Fibroblast of lung (primary cell): Measurements from ENCODE around the gene UST.

Source experiments
- EZH2 ChIP-seq: IDR thresholded peaks from 2 replicates; pipeline ENCODE4 v1.5.1; 2012; ENCODE audit warnings: low read length, control low read depth, mild to moderate bottlenecking; ENCODE audit errors: missing control alignments
- TF ChIP-seq, protein P1 (sequence below), 2 donors: IDR thresholded peaks in 1 of 2; conservative IDR thresholded peaks in 1 of 2; 1 replicate in 1 of 2; 2 replicates in 1 of 2; pipeline ENCODE4 v1.5.1; 2011 to 2012; ENCODE audit warnings: low read length in 2 of 2, control low read depth in 1 of 2, inconsistent platforms in 1 of 2, low read depth in 1 of 2, mild to moderate bottlenecking in 1 of 2

DNA sequence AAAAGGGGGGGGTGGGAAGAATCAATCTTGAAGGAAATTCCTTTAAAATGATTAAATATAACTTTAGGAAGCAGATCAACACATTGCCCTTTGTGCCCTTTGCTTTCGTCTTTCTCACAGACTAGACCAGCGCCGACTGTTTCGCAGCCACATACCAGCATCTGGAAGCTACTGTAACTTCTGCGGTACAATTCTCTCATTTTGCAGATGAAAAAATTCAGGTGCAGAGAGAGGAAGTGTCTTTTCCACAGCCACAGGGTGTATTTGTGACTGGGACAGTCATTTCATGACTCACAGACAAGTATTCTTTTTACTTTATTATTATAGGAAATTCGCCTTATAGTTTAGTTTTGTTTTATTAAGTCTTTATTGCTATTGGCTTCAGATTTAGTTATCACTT, 84.2 kb downstream of the UST start:
- TF ChIP-seq, protein P1, sequence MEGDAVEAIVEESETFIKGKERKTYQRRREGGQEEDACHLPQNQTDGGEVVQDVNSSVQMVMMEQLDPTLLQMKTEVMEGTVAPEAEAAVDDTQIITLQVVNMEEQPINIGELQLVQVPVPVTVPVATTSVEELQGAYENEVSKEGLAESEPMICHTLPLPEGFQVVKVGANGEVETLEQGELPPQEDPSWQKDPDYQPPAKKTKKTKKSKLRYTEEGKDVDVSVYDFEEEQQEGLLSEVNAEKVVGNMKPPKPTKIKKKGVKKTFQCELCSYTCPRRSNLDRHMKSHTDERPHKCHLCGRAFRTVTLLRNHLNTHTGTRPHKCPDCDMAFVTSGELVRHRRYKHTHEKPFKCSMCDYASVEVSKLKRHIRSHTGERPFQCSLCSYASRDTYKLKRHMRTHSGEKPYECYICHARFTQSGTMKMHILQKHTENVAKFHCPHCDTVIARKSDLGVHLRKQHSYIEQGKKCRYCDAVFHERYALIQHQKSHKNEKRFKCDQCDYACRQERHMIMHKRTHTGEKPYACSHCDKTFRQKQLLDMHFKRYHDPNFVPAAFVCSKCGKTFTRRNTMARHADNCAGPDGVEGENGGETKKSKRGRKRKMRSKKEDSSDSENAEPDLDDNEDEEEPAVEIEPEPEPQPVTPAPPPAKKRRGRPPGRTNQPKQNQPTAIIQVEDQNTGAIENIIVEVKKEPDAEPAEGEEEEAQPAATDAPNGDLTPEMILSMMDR (conservative IDR thresholded peaks at IDR 0.05 in 1 of 2, IDR thresholded peaks at IDR 0.05 in 1 of 2; ENCODE audit: low read depth in 1 of 2, low read length in 2 of 2), result no peak
- TF ChIP-seq EZH2, result no peak
